Activated naive CD4-positive, alpha-beta T cell treated with anti-CD3 and anti-CD28 coated beads for 36 hours (primary cell): ENCODE data around the gene SF3B4. TPM values are rescaled to one million over a fixed set of nuclear protein-coding genes. Genes with fewer than 3 reads are reported as not detected.

Source experiments
- CTCF ChIA-PET: fragments of 350-600 bp; sonication (Branson Sonifier 250); formaldehyde crosslinking; loops from one replicate; lab custom pipeline; 2021; ENCODE audit warnings: antibody characterized with exemption; lab: Charles Lee
- DNase-seq: peaks from one replicate; pipeline ENCODE4 v3.0.0-alpha.2; 2020
- H3K27ac Mint-ChIP-seq: one replicate; pipeline ENCODE4 v1.8.0; 2021; ENCODE audit warnings: mild to moderate bottlenecking, mixed read lengths
- H3K27me3 Mint-ChIP-seq: one replicate; pipeline ENCODE4 v1.8.0; 2021; ENCODE audit warnings: low read depth, mixed read lengths
- H3K36me3 Mint-ChIP-seq: one replicate; pipeline ENCODE4 v1.8.0; 2021; ENCODE audit warnings: low read depth, mixed read lengths
- H3K4me1 Mint-ChIP-seq: one replicate; pipeline ENCODE4 v1.8.0; 2021; ENCODE audit warnings: low read depth, mixed read lengths
- H3K4me3 Mint-ChIP-seq: one replicate; pipeline ENCODE4 v1.8.0; 2021; ENCODE audit warnings: mild to moderate bottlenecking, moderate library complexity, mixed read lengths
- H3K9me3 Mint-ChIP-seq: one replicate; pipeline ENCODE4 v1.8.0; 2021; ENCODE audit warnings: mixed read lengths
- intact Hi-C: fragments of 100-400 bp; cut with micrococcal nuclease; formaldehyde crosslinking; loops from one replicate; pipeline ENCODE4 v1.15.1; 2023
- total RNA-seq, 2 experiments: library from RNA; stranded (reverse); gene quantifications; one replicate each; pipeline ENCODE4 v1.2.3, GENCODE V29; 2021

SF3B4 gene
- total RNA-seq, 2 experiments from 2014 or later: 47.3 to 48.5 TPM

DNA sequence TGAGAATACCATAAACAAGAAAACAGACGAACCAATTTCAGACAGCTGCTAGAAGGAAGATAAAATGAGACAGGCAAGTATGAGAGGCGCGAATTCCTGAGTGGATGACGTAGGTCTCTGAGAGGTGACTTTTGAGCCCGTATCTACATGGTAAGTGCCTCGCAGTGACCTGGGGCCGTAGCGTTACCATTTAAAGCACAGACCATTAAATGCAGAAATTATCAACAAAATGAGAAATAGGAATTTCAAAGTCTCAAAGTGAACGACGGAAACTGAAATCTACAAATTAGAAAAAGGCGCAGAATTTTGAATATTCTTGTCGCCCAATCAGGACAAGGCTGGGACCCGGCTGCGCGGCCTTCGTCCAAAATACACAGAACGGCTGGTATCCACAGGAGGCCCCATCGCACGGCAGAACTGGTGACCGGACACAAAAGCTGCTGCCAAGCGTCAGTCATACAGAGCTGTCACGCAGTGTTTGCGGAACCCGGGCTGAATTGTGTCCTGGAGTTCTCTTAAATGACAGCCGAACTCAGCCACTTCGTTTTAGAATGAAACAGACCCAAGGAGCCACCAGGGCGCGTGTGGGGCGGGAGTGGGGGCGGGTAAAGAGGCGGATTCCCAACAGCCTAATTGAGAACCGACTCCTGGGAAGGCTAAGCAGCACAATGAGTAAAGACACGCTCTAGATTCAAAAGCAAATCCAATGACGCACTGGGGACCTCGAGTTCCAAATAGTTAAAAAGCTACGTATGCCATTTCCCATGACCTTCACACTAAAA is 42.1 kb downstream of the SF3B4 start:
- peak; percentile 85 for DNase-seq
- Mint-ChIP-seq H3K4me3 (no peak overlapping the region), H3K36me3 (peaks cover 2% of the 10 kb centered on the region), H3K27ac (no peak overlapping the region), H3K9me3 (no peaks in the 10 kb centered on the region), H3K4me1 (peaks cover 14% of the 10 kb centered on the region), H3K27me3 (no peaks in the 10 kb centered on the region)
- CTCF ChIA-PET: no interaction called here
- intact Hi-C loops: no loop called here

DNA sequence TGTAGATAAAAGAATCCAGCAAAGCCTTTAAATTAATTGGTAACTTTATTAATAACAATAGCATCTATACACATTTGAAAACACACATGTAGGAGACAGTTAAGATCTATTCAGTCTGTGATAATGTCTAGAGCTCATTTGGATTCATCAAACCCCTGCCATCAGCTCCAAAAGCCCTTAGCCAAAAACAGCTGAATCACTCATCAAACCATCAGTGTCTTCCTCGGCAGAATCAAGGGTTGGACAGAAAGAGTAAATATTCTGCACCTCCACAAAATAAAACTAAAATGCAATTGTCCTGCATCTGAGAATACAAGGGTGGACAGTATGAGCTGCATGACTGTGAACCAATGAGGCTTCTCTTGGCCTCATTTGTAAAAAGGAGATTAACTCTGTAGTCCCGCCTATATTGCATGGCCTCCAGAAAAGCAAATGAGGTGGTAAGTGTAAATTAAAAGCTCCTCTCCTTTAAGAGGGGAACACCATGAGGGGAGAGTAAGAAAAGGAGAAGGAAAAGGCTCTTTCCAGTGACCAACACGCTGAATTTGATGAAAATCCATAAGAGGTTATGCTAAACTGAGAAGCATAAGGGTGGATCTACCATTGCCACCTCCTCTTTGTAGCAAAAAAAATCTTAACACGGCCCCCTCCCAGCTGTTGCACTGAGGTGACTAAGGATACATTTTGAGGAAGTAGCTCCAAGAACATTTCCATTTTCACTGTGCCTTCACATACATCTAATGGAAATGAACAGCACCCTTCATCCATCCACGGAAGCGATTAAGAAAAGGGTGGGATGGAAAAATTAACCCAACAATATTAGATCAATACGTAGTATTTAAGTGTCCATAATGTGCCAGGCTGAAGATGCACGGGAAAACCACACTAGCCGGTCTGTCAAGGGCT is 42.9 kb downstream of the SF3B4 start:
- Mint-ChIP-seq H3K27me3 (no peaks in the 10 kb centered on the region), H3K4me1 (peaks cover 21% of the 10 kb centered on the region), H3K4me3 (no peak overlapping the region), H3K36me3 (peaks cover 2% of the 10 kb centered on the region), H3K27ac (no peak overlapping the region), H3K9me3 (no peaks in the 10 kb centered on the region)
- peak; percentile 63 for DNase-seq
- intact Hi-C loops: no loop called here
- CTCF ChIA-PET: interaction anchor here (1.4 kb wide), 1 partner anchor 303 kb away, joined by 3 read pairs; no protein-coding TSS in a partner anchor

DNA sequence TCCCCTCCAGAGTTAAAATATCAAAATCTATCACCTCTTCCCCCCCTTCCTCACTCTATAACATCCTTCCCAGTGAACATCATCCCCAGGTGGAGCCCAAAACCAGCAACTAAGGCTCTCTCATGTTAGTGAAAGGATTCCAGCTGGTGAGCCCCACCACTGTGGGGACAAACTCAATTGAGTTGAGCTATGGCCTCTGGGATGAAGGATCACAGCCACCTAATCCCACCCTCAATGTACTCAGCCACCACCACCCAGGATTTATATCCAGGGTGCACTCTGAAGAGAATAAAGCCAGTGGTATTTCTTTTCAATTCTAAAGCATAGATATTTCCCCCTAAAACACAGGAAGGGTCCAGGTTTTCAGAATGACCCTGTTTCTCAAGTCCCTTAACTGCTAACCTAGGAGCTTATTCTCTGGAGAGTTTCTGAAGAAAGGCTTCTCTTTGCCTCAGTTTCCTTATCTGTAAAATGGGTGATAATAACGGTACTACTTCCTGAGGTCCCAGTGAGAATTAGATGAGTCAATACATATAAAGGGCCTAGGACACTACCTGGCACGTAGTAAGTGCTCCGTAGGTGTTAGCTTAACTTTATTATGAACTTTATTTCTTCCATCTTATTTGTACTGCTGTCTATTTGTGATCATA is 43.9 kb downstream of the SF3B4 start:
- intact Hi-C loops: no loop called here
- H3K27ac Mint-ChIP-seq: no peak overlapping the region

DNA sequence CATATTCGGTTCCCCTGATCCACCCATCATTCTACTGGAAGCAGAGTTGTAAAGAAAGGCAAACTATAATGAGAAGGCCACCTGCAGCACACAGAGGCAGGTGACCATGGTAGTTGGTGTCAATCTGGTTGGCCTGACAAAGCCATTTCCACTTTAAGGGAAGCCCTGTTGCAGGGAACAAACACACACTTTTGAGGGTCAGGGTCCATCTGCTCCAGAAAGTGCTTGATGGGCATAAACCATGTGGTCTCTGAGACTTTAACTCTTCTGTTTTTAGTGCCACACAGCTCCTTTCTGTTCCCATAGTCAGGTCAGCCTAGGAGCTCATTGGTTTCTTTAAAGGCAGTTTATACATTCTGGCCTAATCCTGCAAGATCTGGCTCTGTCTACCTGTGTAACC is 45.7 kb downstream of the SF3B4 start:
- CTCF ChIA-PET: no interaction called here
- no peaks in the 10 kb centered on the region for H3K36me3 Mint-ChIP-seq
- no peaks in the 10 kb centered on the region for H3K27me3 Mint-ChIP-seq
- H3K4me3 Mint-ChIP-seq: no peak overlapping the region
- intact Hi-C loops: no loop called here
- DNase-seq: no peak
- H3K9me3 Mint-ChIP-seq: no peaks in the 10 kb centered on the region
- peak overlapping the region; percentile 64 for H3K27ac Mint-ChIP-seq
- peaks cover 36% of the 10 kb centered on the region for H3K4me1 Mint-ChIP-seq

More for the DNA sequence above, 43.9 kb downstream of the SF3B4 start:
- CTCF ChIA-PET: interaction anchor here (1.4 kb wide), 1 partner anchor 304 kb away, joined by 3 read pairs; no protein-coding TSS in a partner anchor
- no peak for DNase-seq
- Mint-ChIP-seq H3K4me3 (no peak overlapping the region), H3K4me1 (peaks cover 29% of the 10 kb centered on the region), H3K36me3 (peaks cover 2% of the 10 kb centered on the region), H3K27me3 (no peaks in the 10 kb centered on the region), H3K9me3 (no peaks in the 10 kb centered on the region)

DNA sequence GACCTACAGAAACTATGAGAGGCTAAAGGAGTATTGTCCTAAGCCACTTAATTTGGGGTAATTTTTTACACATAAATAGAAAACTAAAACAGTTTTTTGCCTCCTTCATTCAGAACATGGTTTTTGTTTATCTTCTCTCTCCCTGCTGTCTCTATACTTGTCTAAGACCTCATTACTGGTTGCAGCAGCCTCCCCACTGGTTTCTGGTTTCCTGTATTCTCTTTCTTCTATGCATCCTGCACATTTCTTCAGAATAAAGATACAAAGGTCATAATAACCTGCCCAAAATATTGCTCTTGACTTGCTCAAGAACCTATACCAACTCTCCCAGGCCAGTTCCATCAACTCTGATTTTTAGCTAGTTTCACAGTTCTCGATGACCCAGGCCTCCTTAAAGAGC is 48.0 kb downstream of the SF3B4 start:
- no peak overlapping the region for H3K4me3 Mint-ChIP-seq
- no peak for DNase-seq
- CTCF ChIA-PET: no interaction called here
- H3K36me3 Mint-ChIP-seq: no peaks in the 10 kb centered on the region
- intact Hi-C loops: no loop called here
- peak overlapping the region; percentile 67 for H3K27ac Mint-ChIP-seq
- H3K4me1 Mint-ChIP-seq: peaks cover 36% of the 10 kb centered on the region
- H3K9me3 Mint-ChIP-seq: no peaks in the 10 kb centered on the region
- H3K27me3 Mint-ChIP-seq: no peaks in the 10 kb centered on the region

DNA sequence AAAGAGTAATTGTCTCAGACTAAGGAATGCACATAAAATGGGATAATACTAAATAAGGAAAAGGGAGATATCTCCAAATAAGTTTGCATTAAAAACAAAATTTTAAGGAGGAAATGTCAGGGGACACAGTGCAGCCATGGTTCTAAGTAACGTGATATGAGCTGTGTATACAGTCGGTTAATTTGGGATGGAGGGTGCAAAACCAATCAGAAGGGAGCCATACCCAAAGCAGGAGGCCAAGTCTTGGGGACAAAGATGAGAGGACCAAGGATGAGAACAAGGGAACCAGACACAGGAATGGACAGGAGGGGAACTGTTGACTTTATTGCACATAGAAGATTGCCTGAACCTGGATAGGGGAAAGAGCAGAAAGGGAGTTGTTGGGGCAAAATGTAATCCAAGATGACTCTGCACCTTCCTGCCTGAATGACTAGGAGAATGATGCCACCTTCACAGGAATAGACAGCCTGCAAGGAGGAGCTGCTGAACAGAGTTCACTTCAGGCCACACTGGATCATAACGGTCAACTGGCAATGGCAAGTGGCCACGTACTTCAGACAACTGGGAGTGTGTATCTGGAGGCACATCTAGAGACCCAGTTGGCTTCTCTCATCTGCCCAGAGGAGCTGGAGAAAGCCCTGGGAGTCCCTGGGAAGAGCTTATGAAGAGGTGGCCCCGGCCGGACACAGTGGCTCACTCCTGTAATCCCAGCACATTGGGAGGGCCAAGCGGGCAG is 50.2 kb downstream of the SF3B4 start:
- intact Hi-C loops: no loop called here
- no peak overlapping the region for H3K27ac Mint-ChIP-seq
- H3K27me3 Mint-ChIP-seq: no peaks in the 10 kb centered on the region
- no peak overlapping the region for H3K4me3 Mint-ChIP-seq
- CTCF ChIA-PET: no interaction called here
- H3K36me3 Mint-ChIP-seq: no peaks in the 10 kb centered on the region
- no peaks in the 10 kb centered on the region for H3K9me3 Mint-ChIP-seq
- DNase-seq: no peak
- peaks cover 35% of the 10 kb centered on the region for H3K4me1 Mint-ChIP-seq

Other genes starting within 250 kb of the SF3B4 start
- gene FCGR1A, start 145.1 kb downstream of the SF3B4 start, total RNA-seq: not detected
- 10 to 100 TPM; 24.7 to 28.7 TPM for gene BOLA1, start 28.2 kb downstream of the SF3B4 start, total RNA-seq
- 1 to 10 TPM; 8.2 to 8.6 TPM for gene SV2A, start 10.0 kb downstream of the SF3B4 start, total RNA-seq
- gene MTMR11, start 9.1 kb upstream of the SF3B4 start, total RNA-seq: under 1 TPM; 0.69 to 0.72 TPM
- gene OTUD7B, start 82.9 kb upstream of the SF3B4 start, total RNA-seq: 10 to 100 TPM; 10.9 to 11.0 TPM
- gene VPS45, start 140.0 kb upstream of the SF3B4 start, total RNA-seq: 10 to 100 TPM; 21.2 to 23.6 TPM
- 1 to 10 TPM; 4.4 to 4.7 TPM for gene PLEKHO1, start 222.1 kb upstream of the SF3B4 start, total RNA-seq